Peyer's patch (tissue), 4 donors: Measurements from ENCODE around the gene POU2F3.

ENCODE experiments used
- POLR2A ChIP-seq, 2 donors: fragments of 450-650 bp; IDR thresholded peaks; one replicate each; pipeline ENCODE4 v1.5.1; 2017; ENCODE audit warnings: antibody characterized with exemption in 2 of 2, mild to moderate bottlenecking in 2 of 2, moderate library complexity in 2 of 2
- TF ChIP-seq, protein P1 (sequence below), 6 experiments: fragments of 450-650 bp in 4 of 6; fragments of 200-600 bp in 2 of 6; sonication (generic) in 1 of 6; IDR thresholded peaks; one replicate each; pipeline ENCODE4 v1.5.1; 2017 to 2019; ENCODE audit warnings: antibody characterized with exemption in 6 of 6, mild to moderate bottlenecking in 3 of 6, moderate library complexity in 1 of 6

DNA sequence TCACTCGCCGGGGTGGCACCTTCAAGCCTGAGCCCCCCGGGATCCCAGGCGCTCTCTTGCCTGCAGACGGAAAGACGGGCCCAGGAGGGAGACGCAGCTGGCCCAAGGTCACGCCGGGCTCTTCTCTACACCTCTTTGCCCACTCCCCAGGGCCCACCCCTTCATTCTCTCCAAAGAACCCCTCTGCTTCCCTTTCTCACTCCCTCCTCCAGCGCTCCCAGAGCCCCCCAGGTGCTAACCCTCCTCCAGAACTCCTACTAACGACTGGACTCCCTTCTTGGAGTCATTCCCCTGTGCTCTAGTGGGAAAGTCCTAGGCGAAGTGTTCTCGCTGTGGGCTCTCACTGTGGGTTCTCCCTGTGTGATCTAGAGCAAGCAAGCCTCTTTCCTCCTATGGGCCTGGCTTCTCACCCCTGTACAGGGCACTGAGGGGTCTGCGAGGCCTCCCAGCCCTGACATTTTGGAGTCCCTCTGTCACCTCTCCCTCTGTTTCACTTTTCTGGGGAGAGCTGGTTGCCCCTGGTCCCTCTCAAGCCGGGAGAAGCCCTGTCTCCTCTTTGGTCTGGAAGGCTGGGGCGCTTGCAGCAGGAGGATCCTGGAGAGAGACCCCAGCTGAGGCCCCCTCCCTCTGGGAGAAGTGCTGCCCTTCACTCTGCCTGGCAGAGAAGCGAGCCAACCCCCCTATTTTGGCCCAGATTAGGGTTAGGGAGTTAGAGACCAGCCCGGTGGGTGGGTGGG lies 28.2 kb upstream of the POU2F3 start:
- TF ChIP-seq, protein P1, sequence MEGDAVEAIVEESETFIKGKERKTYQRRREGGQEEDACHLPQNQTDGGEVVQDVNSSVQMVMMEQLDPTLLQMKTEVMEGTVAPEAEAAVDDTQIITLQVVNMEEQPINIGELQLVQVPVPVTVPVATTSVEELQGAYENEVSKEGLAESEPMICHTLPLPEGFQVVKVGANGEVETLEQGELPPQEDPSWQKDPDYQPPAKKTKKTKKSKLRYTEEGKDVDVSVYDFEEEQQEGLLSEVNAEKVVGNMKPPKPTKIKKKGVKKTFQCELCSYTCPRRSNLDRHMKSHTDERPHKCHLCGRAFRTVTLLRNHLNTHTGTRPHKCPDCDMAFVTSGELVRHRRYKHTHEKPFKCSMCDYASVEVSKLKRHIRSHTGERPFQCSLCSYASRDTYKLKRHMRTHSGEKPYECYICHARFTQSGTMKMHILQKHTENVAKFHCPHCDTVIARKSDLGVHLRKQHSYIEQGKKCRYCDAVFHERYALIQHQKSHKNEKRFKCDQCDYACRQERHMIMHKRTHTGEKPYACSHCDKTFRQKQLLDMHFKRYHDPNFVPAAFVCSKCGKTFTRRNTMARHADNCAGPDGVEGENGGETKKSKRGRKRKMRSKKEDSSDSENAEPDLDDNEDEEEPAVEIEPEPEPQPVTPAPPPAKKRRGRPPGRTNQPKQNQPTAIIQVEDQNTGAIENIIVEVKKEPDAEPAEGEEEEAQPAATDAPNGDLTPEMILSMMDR (IDR thresholded peaks at IDR 0.05) = no peak
- TF ChIP-seq POLR2A (IDR thresholded peaks at IDR 0.05) = peak in 1 of 2 donors; percentile 13
